Choroid plexus epithelial cell (primary cell): Measurements from ENCODE around the gene PIGC.

Experiments
- DNase-seq: peaks from one replicate; pipeline ENCODE4 v3.0.0-alpha.2; 2010; ENCODE audit warnings: low read depth
- H3K4me3 ChIP-seq: 2 replicates; pipeline ENCODE4 v1.5.1; 2011; ENCODE audit warnings: low read depth, mild to moderate bottlenecking, control low read depth, low read length, moderate library complexity
- TF ChIP-seq, protein P1 (sequence below): conservative IDR thresholded peaks from 2 replicates; pipeline ENCODE4 v1.5.1; 2011; ENCODE audit warnings: low read depth, mild to moderate bottlenecking, control low read depth, inconsistent platforms, low read length, moderate library complexity

Gene PIGC

DNA sequence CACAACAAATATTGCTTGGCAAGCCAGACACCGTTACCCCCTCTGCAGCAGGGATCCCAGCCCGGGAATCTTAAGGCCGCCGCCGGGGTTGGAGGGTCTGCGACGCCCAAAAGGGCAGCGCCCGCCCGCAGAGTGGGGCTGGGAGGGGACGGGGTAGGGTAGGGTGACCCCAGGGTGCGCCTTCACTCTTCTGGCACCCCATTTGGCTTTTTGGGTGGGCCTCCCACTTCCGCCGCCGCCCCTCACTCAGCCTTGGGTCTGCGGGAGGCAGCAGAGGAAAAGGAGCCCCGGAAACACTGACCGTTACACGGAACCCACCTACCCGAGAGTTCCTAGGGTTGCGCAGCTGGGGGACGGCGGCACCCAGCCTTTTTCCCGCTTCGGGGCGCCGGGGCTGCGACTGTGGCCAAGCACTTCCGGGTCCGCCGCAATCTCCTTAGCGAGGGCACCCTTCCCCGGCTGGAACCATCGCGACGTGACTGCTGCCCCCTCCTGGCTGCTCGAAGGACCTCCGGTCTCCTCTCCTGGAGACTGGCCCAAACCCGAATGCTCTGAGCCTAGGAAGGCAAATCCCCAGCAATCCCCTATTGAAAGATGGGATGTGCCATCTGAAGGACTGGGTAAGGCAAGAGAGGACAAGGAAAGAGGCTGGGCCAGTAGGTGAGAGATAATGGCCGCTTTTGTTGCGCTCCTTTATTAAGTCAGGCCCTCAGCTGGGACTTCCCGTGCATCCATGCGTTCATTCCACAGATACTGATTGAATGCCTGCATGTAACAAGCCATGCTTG, at the start of gene PIGC:
Gene PIGC, minus strand, starts transcription at position 404 of the 788 bp plus-strand sequence. CDS start 1,447 bp downstream, outside the sequence.
- DNase-seq = peak; percentile 91
- TF ChIP-seq, protein P1, sequence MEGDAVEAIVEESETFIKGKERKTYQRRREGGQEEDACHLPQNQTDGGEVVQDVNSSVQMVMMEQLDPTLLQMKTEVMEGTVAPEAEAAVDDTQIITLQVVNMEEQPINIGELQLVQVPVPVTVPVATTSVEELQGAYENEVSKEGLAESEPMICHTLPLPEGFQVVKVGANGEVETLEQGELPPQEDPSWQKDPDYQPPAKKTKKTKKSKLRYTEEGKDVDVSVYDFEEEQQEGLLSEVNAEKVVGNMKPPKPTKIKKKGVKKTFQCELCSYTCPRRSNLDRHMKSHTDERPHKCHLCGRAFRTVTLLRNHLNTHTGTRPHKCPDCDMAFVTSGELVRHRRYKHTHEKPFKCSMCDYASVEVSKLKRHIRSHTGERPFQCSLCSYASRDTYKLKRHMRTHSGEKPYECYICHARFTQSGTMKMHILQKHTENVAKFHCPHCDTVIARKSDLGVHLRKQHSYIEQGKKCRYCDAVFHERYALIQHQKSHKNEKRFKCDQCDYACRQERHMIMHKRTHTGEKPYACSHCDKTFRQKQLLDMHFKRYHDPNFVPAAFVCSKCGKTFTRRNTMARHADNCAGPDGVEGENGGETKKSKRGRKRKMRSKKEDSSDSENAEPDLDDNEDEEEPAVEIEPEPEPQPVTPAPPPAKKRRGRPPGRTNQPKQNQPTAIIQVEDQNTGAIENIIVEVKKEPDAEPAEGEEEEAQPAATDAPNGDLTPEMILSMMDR = peak; percentile 94
- peak within 1 kb of the TSS; percentile 89 for H3K4me3 ChIP-seq

DNA sequence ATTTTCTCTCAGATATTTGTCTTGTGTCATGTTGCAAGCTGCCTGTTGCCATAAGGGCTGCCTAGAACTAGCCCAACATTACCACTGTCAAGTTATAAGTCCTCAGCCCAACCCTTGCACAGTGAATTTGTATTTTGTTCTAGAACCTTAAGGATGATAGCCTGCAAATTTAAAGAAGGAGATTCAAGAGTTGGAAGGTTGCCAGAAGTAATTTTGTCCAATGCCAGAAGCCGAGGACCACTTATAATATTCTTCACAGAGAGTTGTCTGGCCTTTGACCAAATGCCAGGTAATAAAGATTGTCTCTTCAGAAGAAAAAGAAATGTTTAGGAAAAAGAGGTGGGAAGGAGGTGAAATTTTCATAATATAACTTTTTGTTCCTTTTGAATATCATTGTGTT, 48.6 kb upstream of the PIGC start:
- no peak overlapping the region for H3K4me3 ChIP-seq
- DNase-seq = no peak
- TF ChIP-seq, protein P1 = no peak

DNA sequence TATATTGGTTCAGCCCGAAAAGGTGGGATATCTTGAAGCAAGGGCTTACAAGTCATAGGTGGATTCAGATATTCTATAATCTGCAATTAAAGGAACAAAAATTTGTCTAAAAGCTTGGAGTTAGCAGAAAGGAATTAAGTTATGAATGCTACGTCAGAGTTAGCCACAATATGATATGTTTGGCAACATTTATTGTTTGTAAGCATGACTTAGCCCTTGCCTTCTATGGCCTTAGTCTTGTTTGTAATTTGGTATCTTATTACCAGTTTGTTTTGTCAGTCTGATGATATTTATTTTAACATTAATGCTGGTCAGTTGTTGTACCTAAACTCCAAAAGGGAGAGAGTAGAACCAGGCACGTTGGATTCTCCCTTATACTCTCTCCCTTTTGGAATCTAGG, 46.0 kb upstream of the PIGC start:
- peak; percentile 13 for DNase-seq
- no peak overlapping the region for H3K4me3 ChIP-seq
- TF ChIP-seq, protein P1 = no peak

DNA sequence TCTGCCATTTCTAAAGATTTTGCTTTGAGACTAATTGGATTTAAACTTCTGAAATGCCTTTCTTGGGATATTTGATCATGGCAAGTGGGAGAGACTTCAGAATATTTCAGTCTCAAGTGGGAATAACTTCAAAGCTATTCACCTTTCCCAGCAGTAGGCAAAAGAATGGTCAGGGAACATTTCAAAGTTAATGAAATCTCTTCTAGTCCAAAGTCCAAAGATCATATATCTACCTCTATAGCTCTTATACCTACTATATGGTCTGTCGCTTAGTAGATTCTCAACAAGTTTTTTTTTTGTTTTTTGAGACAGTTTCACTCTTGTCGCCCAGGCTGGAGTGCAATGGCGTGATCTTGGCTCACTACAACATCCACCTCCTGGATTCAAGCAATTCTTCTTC, 44.5 kb upstream of the PIGC start:
- no peak for DNase-seq
- TF ChIP-seq, protein P1 = no peak
- no peak overlapping the region for H3K4me3 ChIP-seq

DNA sequence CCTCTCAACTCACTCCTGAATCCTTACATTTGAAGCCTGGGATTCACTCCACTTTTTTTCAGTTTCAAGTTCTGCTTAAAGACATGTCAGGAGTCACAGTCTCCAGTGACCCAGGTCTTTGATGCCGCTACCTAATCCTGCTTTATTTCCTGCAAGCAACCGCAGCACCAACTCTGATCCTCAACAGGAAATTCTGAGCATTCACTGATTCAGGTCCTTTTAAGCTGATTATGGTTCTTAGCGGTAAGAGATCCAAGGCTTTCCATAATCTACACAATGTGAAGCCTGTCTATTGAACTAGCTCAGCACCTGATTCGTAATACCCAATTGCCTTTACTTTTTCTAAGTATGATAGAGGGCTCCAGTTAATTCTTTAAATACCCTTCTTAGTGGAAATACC, 43.7 kb upstream of the PIGC start:
- no peak overlapping the region for H3K4me3 ChIP-seq

DNA sequence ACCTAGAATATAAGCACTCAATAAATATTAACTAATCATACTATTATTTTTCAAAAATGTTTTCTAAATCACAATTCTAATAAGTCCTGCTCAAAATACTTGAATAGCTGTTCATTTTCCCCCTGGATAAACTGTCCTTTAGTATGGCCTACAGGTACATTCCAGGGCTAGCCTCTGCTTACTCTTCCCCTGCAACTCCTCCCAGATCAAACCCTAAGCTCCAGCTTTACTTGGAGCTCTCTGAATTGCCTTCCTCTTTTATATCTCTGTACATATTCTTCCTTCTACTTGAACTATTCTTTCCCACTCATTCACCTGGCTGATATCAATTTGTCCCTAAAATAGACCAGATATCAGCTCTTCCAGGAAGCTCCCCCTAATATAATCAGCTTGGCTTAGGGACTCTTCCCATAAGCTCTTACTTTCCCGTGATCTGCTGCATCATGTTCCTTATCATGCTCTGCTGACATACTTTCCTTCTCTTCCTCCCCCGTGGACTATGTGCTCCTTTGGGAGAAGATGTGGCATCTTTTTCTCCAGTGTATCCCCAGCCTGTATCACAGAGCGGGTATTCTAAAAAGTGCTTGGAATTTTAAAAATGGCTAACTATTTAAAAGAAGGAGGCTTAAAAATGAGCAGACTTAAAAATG, 43.1 kb upstream of the PIGC start:
- TF ChIP-seq, protein P1 = no peak
- no peak for DNase-seq
- no peak overlapping the region for H3K4me3 ChIP-seq

More for the DNA sequence above, 43.7 kb upstream of the PIGC start:
- peak; percentile 17 for DNase-seq
- TF ChIP-seq, protein P1 = no peak
